Measurements from ENCODE around the gene DIAPH2. TPM values are rescaled to one million over a fixed set of nuclear protein-coding genes. Genes with fewer than 3 reads are reported as not detected.

Gene DIAPH2
- 7.0 and 10.2 TPM in 2 replicates for total RNA-seq

DNA sequence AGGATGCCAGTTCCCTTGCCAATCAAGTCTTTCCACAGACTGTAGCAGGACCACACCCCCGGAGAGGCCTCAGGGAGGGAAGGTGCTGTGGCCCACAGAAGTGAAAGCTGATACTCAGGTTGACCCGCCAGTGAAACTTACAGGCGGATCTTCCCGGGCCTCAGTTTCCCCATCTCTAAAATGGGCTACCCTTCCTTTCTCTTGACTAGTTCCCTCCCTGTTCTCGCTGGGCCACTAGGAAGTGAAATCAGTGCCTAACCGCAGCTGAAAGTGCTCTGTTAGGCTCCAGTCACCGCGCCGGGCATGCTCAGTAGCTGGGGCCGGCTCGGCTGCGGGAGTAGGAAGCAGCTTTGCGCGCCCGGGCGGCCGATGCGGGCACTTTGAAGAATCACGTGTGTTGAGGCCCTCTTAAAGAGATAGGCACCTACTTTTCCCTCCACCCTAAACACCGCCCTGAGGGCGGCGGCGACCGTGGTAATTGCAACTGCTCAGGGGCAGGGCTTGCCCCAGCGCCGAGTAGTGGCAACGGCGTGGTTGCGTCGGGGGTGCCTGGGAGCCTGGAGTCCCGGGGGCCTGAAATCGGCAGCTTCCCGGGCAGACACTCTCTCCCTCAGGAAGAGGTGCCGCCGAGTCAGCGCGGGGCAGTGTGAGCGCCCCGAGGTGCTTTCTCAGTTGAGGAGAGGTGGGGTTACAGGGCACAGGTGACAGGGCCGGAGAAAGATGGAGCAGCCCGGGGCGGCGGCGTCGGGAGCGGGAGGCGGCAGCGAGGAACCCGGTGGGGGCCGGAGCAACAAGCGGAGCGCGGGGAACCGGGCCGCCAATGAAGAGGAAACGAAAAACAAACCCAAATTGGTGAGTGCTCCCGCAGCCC lies at the start of gene DIAPH2:
Gene DIAPH2, plus strand, starts transcription at position 504 of the 871 bp plus-strand sequence.

DNA sequence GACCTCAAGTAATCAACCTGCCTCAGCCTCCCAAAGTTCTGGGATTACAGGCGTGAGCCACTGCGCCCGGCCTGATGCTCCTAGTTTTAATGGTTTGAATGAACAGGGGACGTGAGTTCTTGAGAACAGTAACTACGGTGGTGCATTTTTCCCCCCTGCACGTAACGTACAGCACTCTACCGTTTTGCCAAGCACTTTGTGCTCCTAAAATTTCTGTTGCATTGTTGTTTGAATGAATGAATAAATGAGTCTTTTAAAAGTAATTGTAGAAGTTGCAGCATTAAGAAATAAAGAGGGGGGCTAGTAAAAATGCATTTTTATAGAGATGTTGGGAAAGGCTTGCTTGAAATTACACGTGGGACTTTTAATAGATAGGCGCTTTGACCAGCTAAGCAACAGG lies 199.0 kb downstream of the DIAPH2 start, which contains the start of gene RPA4:
Gene RPA4, plus strand, starts transcription at position 301 of the 400 bp plus-strand sequence. CDS start 403 bp downstream, outside the sequence.

Other genes starting within 250 kb of the DIAPH2 start
- 0.28 TPM in 1 of 2 replicates, not detected in the other for gene RPA4, start 199.1 kb downstream of the DIAPH2 start, total RNA-seq